LNCaP clone FGC (cell line): ENCODE results near the gene MARVELD1.

Experiments
- DNase-seq: peaks from one replicate; pipeline ENCODE4 v3.0.0-alpha.2; 2011; ENCODE audit warnings: low read depth
- H3K4me3 ChIP-seq: 2 replicates; pipeline ENCODE4 v1.5.1; 2011; ENCODE audit warnings: mild to moderate bottlenecking, low read depth, low read length, control low read depth
- TF ChIP-seq, protein P1 (sequence below): IDR thresholded peaks from 2 replicates; pipeline ENCODE4 v1.5.1; 2012; ENCODE audit warnings: mild to moderate bottlenecking; ENCODE audit not compliant: control insufficient read depth, insufficient read depth; ENCODE audit errors: extremely low read depth

The MARVELD1 gene

GRCh38 chr10:97701438-97702069 is 12.0 kb upstream of the MARVELD1 start:
- H3K4me3 ChIP-seq = no peak overlapping the region
- DNase-seq = no peak
- TF ChIP-seq, protein P1, sequence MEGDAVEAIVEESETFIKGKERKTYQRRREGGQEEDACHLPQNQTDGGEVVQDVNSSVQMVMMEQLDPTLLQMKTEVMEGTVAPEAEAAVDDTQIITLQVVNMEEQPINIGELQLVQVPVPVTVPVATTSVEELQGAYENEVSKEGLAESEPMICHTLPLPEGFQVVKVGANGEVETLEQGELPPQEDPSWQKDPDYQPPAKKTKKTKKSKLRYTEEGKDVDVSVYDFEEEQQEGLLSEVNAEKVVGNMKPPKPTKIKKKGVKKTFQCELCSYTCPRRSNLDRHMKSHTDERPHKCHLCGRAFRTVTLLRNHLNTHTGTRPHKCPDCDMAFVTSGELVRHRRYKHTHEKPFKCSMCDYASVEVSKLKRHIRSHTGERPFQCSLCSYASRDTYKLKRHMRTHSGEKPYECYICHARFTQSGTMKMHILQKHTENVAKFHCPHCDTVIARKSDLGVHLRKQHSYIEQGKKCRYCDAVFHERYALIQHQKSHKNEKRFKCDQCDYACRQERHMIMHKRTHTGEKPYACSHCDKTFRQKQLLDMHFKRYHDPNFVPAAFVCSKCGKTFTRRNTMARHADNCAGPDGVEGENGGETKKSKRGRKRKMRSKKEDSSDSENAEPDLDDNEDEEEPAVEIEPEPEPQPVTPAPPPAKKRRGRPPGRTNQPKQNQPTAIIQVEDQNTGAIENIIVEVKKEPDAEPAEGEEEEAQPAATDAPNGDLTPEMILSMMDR = peak; percentile 94

DNA sequence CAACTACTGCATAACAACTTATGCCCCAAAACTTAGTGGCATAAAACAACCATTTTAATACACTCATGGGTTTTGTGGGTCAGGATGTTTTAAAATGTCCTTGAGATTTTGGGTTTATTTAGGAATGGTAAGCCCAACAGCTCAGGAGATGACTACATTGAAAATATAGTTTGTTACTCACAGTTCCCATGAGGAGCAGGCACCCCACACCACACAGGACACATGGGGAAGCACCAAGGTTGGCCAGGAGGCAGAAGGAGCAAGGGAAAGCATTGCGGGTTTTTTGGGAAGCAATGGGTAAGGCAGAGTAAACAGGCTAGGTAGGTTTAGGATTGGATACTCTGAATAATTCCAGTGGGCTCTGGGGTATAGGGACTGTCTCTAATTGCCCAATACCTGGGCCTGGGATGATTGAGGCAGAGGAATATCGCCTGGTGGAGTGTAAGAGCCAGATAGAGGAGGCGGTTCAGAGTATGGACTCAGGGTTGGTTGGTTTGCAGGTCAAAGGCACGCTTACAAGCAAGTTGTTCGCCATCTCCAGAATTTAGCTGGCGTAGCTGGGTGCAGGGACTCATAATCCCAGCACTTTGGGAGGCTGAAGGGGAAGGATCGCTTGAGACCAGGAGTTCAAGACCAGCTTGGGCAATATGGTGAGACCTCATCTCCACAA is 10.0 kb upstream of the MARVELD1 start:
- TF ChIP-seq, protein P1 = no peak
- no peak for DNase-seq
- H3K4me3 ChIP-seq = no peak overlapping the region

GRCh38 chr10:97704341-97704740 is 9.2 kb upstream of the MARVELD1 start:
- TF ChIP-seq, protein P1 = no peak

GRCh38 chr10:97705006-97705670 is 8.4 kb upstream of the MARVELD1 start:
- DNase-seq = no peak
- H3K4me3 ChIP-seq = no peak overlapping the region
- TF ChIP-seq, protein P1 = no peak

More at GRCh38 chr10:97704341-97704740, 9.2 kb upstream of the MARVELD1 start:
- no peak overlapping the region for H3K4me3 ChIP-seq
- no peak for DNase-seq

DNA sequence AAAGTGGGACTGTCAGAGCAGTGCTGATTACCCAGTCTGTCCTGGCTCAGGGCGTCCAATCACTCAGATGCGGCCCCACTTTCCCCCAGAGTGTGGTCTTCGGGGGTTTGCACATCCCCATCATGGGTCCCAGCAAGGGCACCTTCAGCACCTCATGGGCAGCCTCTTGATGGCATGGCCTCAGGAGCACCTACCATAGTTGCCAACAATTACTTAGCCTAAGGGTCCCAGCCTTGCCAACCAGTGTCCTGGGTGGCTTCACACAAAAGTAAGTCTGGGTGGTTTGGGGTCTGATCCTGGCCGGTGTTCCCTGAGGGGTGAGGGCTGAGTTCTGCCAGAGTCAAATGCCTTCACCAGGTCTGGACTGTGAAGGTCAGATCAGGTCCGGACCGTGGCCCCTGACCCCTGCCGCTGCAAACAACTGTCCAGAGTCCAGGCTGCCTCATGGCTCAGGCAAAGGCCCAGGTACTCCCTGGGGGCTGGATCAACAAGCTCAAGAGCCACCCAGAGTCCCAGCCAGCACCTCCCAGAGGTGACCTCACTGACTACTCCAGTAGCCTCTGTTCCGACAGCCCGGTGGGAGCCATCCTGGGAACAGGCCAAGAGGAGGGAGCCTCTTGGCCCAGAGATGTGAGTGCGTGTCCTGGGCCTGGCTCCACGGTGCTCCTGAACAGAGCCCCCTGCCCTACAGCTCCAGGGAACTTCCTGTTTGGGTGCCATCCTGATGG is 6.2 kb upstream of the MARVELD1 start:
- TF ChIP-seq, protein P1 = no peak
- no peak for DNase-seq
- H3K4me3 ChIP-seq = no peak overlapping the region

DNA sequence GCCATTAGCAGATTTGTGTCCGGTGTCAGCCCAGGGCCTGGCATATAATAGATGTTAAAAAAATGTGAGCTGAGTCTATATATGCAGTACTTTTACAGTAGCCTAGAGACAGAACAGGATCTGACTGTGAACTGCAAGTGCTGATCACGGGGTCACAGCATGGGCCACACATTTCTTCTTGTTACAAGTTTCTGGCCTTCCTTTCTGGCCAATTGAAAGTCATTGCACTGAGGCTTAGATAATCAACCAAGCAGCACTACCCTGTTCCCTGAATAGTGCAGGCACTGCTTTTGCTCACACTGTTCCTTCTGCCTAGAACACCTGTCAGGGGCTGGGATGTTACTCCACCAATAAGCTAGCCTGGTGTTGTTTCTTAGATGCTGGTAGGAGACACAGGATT is 5.4 kb upstream of the MARVELD1 start:
- TF ChIP-seq, protein P1 = no peak
- H3K4me3 ChIP-seq = no peak overlapping the region

More for the DNA sequence above, 5.4 kb upstream of the MARVELD1 start:
- no peak for DNase-seq
